Measurements from ENCODE around the gene AKT3. TPM values are rescaled to one million over a fixed set of nuclear protein-coding genes. Genes with fewer than 3 reads are reported as not detected.

The AKT3 gene
- polyA plus RNA-seq, 3 donors from 2014 or later = 2.5 to 7.3 (median 5.2) TPM

DNA sequence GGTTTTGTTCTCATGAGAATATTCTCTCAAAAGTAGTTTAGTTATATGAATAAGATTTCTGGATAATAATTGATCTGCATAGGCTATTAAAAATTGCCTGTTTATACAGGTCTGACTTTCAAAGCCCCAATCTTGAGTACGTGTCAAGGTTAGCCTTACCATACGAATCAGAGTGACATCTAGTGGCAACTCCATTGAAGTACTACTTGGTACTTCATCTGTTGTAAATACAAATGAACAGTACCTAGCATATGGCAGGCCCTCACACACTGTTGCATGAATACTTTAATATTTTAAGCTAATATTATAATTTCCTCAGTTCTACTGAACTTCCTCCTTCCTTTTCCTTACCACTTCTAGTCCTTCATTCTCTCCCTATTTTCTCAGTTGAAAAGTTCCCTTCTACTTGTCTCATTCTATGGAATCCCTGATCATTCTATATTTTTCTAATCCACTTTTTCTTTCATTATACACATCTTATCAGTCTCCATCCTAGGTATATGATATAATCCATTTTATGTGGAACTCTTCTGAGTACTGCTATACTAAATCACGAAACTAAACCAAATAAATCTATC is 101.2 kb downstream of the AKT3 start:
- peak overlapping the region in 1 of 6 donors; percentile 49 for H3K27ac Mint-ChIP-seq
- H3K9me3 Mint-ChIP-seq = no peaks in the 10 kb centered on the region
- DNase-seq = peak; percentile 37 to 55 (median 47)
- H3K4me3 Mint-ChIP-seq = no peak overlapping the region
- H3K27me3 Mint-ChIP-seq (ENCODE audit: low read depth in 3 of 3) = peaks cover 0 to 2% (median 0%) of the 10 kb centered on the region in 3 donors
- H3K36me3 Mint-ChIP-seq = peaks cover 0 to 4% (median 0%) of the 10 kb centered on the region in 3 donors
- H3K4me1 Mint-ChIP-seq = peaks cover 4 to 11% of the 10 kb centered on the region in 2 donors

DNA sequence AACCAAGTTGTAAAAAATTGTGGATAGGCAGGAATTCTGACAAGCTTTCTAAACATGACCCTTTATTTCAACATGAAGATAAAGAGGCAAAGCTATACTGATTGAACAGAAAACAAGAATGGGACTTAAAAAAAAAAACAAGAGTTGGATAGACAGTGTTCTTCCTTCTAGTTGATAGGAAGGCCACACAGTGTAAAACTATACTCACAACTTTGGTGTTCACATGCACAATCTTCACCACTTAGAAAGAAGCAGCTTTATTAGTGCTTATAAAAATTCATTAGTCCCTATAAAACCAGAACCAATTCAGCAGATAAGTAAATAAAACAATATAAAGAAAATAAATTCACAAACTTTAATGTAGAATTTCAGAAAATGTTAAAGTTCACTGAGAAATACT is 101.8 kb downstream of the AKT3 start:
- Mint-ChIP-seq H3K36me3 (peaks cover 0 to 5% (median 0%) of the 10 kb centered on the region in 3 donors), H3K4me1 (peaks cover 4 to 17% of the 10 kb centered on the region in 2 donors), H3K9me3 (no peaks in the 10 kb centered on the region), H3K4me3 (no peak overlapping the region), H3K27me3 (ENCODE audit: low read depth in 3 of 3) (peaks cover 0 to 2% (median 0%) of the 10 kb centered on the region in 3 donors), H3K27ac (no peak overlapping the region)
- DNase-seq = no peak

DNA sequence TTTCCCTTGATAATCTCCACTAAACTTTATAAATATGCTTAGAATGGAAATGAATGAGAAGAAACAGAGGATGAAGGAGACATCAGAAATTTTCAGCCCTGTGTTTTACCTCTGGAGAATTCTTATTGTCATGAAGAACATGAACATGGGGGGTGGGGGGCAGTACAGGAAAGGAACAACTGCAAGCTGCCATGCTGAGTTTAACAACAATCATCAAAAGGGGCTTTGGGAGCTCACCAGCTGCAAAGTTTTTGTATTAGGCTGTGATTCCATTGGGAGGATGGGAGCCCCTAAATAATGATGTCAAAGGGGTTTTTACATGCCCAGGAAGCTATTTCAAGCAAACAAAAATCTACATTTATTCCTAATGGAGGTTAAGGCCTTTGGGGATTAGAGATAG is 103.3 kb downstream of the AKT3 start:
- H3K36me3 Mint-ChIP-seq = peaks cover 0 to 5% (median 0%) of the 10 kb centered on the region in 3 donors
- H3K27ac Mint-ChIP-seq = no peak overlapping the region
- H3K4me1 Mint-ChIP-seq = peaks cover 4 to 25% of the 10 kb centered on the region in 2 donors

DNA sequence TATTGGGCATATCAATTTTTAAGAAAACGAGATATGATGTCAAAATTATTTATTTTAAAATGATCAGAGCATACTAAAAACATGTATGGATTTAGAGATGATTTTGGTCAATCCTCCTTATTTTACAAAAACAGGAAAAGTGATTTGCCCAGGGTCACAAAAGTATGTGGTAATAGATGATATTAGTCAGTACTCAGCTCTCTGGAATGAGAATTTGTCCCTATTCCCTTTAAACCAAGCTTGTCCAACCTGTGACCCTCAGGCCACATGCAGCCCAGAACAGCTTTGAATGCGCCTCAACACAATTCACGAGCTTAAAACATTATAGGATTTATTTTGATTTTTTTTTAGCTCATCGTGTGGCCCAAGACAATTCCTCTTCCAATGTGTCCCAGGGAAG is 104.7 kb downstream of the AKT3 start:
- H3K4me3 Mint-ChIP-seq = no peak overlapping the region
- H3K4me1 Mint-ChIP-seq = peaks cover 4 to 31% of the 10 kb centered on the region in 2 donors
- peaks cover 0 to under 1% (median 0%) of the 10 kb centered on the region in 3 donors for H3K27me3 Mint-ChIP-seq (ENCODE audit: low read depth in 3 of 3)
- DNase-seq = no peak
- peaks cover 0 to 5% (median 0%) of the 10 kb centered on the region in 3 donors for H3K36me3 Mint-ChIP-seq
- no peaks in the 10 kb centered on the region for H3K9me3 Mint-ChIP-seq
- no peak overlapping the region for H3K27ac Mint-ChIP-seq

More for the DNA sequence above, 103.3 kb downstream of the AKT3 start:
- no peak for DNase-seq
- Mint-ChIP-seq H3K9me3 (no peaks in the 10 kb centered on the region), H3K4me3 (no peak overlapping the region), H3K27me3 (ENCODE audit: low read depth in 3 of 3) (peaks cover 0 to 2% (median 0%) of the 10 kb centered on the region in 3 donors)

DNA sequence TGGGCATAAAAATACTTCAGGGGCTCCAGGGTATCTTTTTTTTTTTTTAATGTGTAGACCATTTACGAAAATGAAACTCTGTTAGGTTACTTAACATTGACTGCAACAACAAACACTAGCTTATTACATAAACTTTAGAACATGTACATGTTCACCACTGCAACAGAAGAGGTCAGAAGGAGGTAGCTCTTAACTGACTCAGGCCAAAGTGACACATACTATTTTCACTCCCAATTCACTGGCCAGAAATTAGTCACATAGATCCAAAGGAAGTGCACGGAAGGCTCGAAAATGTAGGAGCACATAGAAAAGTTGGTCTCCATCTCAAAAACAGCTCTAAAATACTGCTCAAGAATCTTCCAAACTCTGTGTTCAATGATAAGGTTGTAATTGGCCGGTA is 107.2 kb downstream of the AKT3 start:
- H3K4me1 Mint-ChIP-seq = peaks cover 9 to 35% of the 10 kb centered on the region in 2 donors
- H3K4me3 Mint-ChIP-seq = no peak overlapping the region
- no peak for DNase-seq
- H3K27ac Mint-ChIP-seq = no peak overlapping the region
- H3K9me3 Mint-ChIP-seq = no peaks in the 10 kb centered on the region
- peaks cover 0 to 5% (median 0%) of the 10 kb centered on the region in 3 donors for H3K36me3 Mint-ChIP-seq
- H3K27me3 Mint-ChIP-seq (ENCODE audit: low read depth in 3 of 3) = no peaks in the 10 kb centered on the region

DNA sequence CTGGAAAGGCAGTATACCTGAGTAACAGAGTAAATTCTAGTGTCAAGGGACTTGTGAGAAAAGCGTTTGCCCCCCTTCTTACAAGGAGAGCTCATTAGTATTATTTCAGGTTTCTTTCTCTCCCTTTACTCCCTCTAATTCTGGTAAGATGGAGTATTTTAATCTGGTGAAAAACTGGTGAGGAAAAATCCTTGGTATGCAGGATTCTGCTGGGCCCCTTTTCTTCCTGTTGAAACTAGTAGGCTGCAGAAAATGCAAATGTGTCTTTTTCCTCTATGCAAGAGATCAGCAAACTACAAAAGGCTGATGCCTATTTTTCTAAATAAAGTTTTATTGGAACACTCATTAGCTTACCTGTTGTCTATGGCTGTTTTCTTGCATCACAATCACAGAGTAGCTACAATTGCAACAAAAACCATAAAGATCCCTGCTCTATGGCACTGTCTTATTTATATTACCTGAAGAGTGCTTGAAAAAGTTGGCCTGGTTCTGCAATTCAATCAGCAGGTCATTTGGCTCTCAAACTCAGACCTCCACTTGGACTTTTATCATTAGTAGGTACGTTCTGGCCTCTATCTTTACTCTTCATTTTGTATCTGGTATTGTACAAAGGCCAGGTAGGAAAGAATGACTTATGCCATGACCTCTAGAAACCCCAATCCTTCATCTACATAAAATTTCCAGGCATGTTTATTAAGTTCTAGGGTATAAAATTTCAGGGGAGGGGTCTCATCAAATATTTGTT is 109.6 kb downstream of the AKT3 start:
- peaks cover 0 to 5% (median 0%) of the 10 kb centered on the region in 3 donors for H3K36me3 Mint-ChIP-seq
- H3K27ac Mint-ChIP-seq = no peak overlapping the region
- DNase-seq = no peak
- no peak overlapping the region for H3K4me3 Mint-ChIP-seq
- H3K4me1 Mint-ChIP-seq = peaks cover 12 to 49% of the 10 kb centered on the region in 2 donors
- no peaks in the 10 kb centered on the region for H3K9me3 Mint-ChIP-seq
- H3K27me3 Mint-ChIP-seq (ENCODE audit: low read depth in 3 of 3) = no peaks in the 10 kb centered on the region

DNA sequence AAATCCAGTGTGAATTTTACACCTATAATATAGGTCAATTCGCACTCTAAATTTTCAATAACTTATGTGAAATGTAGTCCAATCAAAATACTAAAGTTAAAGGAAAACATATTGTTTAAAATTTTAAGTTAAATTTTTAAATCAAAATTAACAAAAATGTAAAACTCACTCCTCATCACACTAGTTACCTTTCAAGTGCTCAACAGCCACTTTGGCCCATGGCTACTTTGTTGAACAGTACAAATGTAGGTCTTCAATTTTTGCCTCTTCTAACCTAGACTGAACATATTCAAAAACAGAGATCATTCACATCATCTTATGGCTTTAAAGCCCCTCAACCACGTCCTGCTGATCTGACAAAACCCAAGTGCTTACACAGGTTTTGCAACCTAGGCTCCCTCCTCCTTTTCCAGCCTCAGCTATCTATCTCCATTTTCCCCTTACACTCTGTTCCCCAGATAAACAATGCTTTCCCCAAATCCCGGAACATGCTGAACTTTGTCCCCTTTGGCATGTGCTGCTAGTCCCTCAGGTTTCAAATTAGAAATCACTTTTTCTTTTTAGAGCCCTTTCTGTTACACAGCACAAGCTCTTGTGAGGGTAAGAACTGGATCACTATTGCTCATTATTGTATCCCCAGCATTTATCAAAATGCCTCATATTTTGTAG is 110.6 kb downstream of the AKT3 start:
- Mint-ChIP-seq H3K4me3 (no peak overlapping the region), H3K27ac (peak overlapping the region in 2 of 6 donors; percentile 2 to 82), H3K4me1 (peaks cover 12 to 49% of the 10 kb centered on the region in 2 donors), H3K36me3 (peaks cover 0 to 5% (median 0%) of the 10 kb centered on the region in 3 donors), H3K27me3 (ENCODE audit: low read depth in 3 of 3) (no peaks in the 10 kb centered on the region), H3K9me3 (no peaks in the 10 kb centered on the region)
- no peak for DNase-seq

DNA sequence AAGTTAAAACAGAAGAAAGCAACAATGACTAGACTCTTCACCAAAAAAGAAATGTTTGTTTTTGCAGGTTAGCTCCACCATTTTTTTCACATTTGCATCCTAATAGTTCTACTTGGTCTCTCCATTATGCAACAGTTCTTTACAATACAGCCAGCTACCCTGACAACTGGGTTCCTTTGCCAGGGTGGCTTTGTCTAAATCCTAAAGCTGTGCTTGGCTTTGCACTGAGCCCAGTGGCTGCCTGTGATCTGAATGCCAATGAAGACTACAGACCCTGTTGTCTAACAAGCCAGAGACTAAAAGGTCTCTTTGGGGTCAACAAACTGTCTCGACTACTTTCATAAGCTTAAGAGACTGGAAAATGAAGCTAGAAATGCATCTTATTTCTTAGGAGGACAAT is 112.0 kb downstream of the AKT3 start:
- Mint-ChIP-seq H3K4me3 (no peak overlapping the region), H3K27me3 (ENCODE audit: low read depth in 3 of 3) (no peaks in the 10 kb centered on the region), H3K9me3 (no peaks in the 10 kb centered on the region), H3K36me3 (no peaks in the 10 kb centered on the region), H3K27ac (no peak overlapping the region), H3K4me1 (peaks cover 14 to 41% of the 10 kb centered on the region in 2 donors)
- DNase-seq = no peak

DNA sequence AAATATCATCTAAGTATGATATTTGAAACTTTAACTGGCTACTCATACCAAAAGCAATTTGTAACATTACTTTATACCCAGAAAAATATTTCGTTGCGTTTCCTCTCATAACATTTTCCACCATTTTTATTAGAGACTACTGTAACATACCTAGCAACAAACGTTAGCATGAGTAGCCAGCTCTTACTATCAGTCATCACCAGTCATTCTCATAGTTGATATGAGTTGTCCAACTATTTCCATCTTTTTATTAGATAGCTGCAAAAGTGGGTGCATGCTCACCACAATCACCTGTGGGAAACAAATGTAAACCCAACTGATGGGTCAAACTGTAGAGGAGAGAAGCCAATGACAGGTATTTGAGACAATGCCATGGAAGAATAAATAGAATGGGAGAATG is 114.6 kb downstream of the AKT3 start:
- H3K27ac Mint-ChIP-seq = no peak overlapping the region
- peaks cover 37 to 53% of the 10 kb centered on the region in 2 donors for H3K4me1 Mint-ChIP-seq

DNA sequence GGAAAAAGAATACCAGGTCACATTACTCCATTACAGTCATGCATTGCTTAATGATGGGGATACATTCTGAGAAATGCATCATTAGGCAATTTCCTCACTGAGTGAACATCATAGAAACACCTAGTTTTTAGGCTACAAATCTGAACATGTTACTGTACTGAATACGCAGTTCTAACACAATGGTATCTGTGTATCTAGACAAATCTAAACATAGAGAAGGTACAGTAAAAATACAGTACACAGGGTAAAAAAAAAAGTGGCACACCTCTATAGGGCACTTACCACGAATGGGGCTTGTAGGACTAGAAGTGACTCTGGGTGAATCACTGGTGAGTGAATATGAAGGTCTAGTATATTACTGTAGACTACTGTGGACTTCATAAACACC is 115.7 kb downstream of the AKT3 start:
- Mint-ChIP-seq H3K9me3 (peaks cover 0 to 3% (median 0%) of the 10 kb centered on the region in 6 donors), H3K4me1 (peaks cover 38 to 54% of the 10 kb centered on the region in 2 donors), H3K36me3 (peaks cover 0 to 6% (median 5%) of the 10 kb centered on the region in 3 donors), H3K27ac (no peak overlapping the region), H3K4me3 (no peak overlapping the region), H3K27me3 (ENCODE audit: low read depth in 3 of 3) (peaks cover 0 to 2% (median 0%) of the 10 kb centered on the region in 3 donors)
- no peak for DNase-seq

More for the DNA sequence above, 114.6 kb downstream of the AKT3 start:
- Mint-ChIP-seq H3K27me3 (ENCODE audit: low read depth in 3 of 3) (peaks cover 0 to 2% (median 0%) of the 10 kb centered on the region in 3 donors), H3K4me3 (no peak overlapping the region), H3K9me3 (no peaks in the 10 kb centered on the region), H3K36me3 (no peaks in the 10 kb centered on the region)
- DNase-seq = no peak

DNA sequence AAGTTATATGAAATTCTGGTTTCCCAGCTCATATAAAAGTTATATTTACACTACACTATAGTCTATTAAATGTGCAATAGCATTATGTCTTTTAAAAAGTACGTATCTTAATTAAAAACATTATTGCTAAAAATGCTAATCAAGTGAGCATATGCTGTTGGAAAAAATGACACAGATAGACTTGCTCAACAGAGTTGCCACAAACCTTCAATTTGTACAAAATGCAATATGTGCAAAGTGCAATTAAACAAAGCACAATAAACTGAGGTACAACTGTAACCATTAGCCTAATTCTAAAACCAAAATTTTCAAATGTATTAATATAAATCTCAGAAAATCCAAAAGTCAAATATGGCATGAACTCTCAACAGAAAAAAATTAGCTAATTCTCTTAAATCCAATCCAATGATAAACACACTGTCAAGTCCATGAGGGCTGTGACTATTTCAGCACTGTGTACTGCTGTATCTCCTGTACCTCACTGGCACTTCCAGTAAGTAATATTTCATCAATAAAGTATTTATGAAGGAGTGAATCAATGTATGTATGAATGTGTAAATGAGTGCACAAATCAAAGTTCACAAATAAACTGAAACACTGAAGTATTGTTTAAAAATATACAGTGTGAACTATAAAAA is 116.3 kb downstream of the AKT3 start:
- H3K27me3 Mint-ChIP-seq (ENCODE audit: low read depth in 3 of 3) = peaks cover 0 to 2% (median 0%) of the 10 kb centered on the region in 3 donors
- no peak for DNase-seq
- peaks cover 0 to 3% (median 0%) of the 10 kb centered on the region in 6 donors for H3K9me3 Mint-ChIP-seq
- peaks cover 39 to 59% of the 10 kb centered on the region in 2 donors for H3K4me1 Mint-ChIP-seq
- H3K4me3 Mint-ChIP-seq = no peak overlapping the region
- H3K27ac Mint-ChIP-seq = no peak overlapping the region
- H3K36me3 Mint-ChIP-seq = peaks cover 0 to 9% (median 6%) of the 10 kb centered on the region in 3 donors

DNA sequence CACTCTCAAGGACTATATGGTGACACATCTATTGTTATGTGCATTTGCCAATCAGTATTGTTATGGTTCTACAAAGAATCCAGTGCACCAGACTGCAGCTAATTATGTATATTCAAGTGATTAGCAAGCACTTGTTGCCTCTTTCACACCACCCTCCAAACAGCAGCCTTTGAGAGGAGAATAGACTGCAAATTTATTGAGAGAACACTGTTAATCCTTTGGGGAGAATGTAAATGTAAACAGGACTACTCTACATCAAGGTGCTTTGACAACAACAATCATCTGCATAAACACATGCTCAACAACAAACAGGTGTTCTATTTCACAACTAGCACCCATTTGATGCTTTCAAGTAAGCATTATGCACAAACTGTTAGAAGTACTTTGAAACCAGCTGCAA is 117.4 kb downstream of the AKT3 start:
- H3K4me3 Mint-ChIP-seq = no peak overlapping the region
- no peak for DNase-seq
- peaks cover 0 to 3% (median 0%) of the 10 kb centered on the region in 6 donors for H3K9me3 Mint-ChIP-seq
- H3K4me1 Mint-ChIP-seq = peaks cover 39 to 68% of the 10 kb centered on the region in 2 donors
- H3K27me3 Mint-ChIP-seq (ENCODE audit: low read depth in 3 of 3) = peaks cover 0 to 2% (median 0%) of the 10 kb centered on the region in 3 donors
- H3K27ac Mint-ChIP-seq = peak overlapping the region in 2 of 6 donors; percentile 9 to 32
- peaks cover 0 to 9% (median 6%) of the 10 kb centered on the region in 3 donors for H3K36me3 Mint-ChIP-seq

DNA sequence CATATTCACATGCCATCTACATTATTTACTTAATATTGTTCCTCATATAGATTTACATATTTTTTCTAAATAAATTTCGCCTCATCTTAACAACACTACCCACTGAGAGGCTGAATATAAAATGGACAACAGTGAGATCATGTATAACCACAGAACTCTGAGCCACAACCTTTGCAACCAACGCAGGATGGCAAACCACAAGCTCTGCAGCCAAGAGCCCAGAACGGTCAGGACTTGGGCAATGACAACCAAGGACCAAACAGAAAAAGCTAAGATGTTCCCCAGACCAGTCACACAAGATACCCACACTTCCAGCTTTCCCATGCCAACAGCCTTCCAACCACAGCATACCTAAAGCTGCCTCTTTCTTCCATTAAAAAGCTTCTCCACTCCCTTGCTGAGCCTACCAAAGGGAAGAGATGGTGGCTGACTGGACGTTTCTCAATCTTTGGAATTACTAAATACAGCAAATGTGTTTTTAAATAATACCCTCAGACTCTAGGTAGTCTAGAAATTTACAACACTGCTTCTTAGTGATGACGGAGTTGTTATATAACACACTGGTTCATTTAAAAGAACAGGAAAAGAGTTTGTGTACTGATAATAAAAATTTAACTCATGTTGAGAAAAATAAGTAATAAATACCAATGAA is 117.9 kb downstream of the AKT3 start:
- DNase-seq = peak; percentile 12 to 29 (median 23)
- Mint-ChIP-seq H3K9me3 (peaks cover 0 to 3% (median 0%) of the 10 kb centered on the region in 6 donors), H3K4me3 (peak overlapping the region; percentile 53 to 65 (median 60)), H3K27me3 (ENCODE audit: low read depth in 3 of 3) (peaks cover 0 to 2% (median 0%) of the 10 kb centered on the region in 3 donors), H3K36me3 (peaks cover 0 to 9% (median 6%) of the 10 kb centered on the region in 3 donors), H3K4me1 (peaks cover 39 to 70% of the 10 kb centered on the region in 2 donors), H3K27ac (peak overlapping the region; percentile 32 to 66 (median 46))
